ENCODE data around the gene GOLPH3L.

The GOLPH3L gene

GRCh38 chr1:150629115-150629928 lies 67.6 kb downstream of the GOLPH3L start, which contains the start of gene ENSA (continued):
- TF ChIP-seq ZNF701 (tag by site-specific recombination; IDR thresholded peaks at IDR 0.05) (no peak), ZSCAN23 (tag by site-specific recombination; IDR thresholded peaks at IDR 0.05) (no peak), ZNF37A (tag by site-specific recombination; IDR thresholded peaks at IDR 0.05) (no peak), BCL6B (tag by site-specific recombination; IDR thresholded peaks at IDR 0.05) (no peak), HOXC10 (CRISPR knock-in tag; IDR thresholded peaks at IDR 0.05) (no peak), ZNF768 (tag by site-specific recombination; IDR thresholded peaks at IDR 0.05) (no peak), HIC1 (tag by site-specific recombination; IDR thresholded peaks at IDR 0.05) (no peak), ZNF433 (tag by site-specific recombination; IDR thresholded peaks at IDR 0.05; ENCODE audit: low read depth) (no peak), OVOL3 (tag by site-specific recombination; IDR thresholded peaks at IDR 0.05) (no peak), ZNF549 (tag by site-specific recombination; IDR thresholded peaks at IDR 0.05) (no peak), ZNF654 (tag by site-specific recombination; IDR thresholded peaks at IDR 0.05; ENCODE audit: low read depth) (no peak), ZBTB10 (tag by site-specific recombination; IDR thresholded peaks at IDR 0.05) (peak; percentile 89), ZNF626 (tag by site-specific recombination; IDR thresholded peaks at IDR 0.05) (no peak), MEIS1 (CRISPR knock-in tag; IDR thresholded peaks at IDR 0.05; ENCODE audit: borderline replicate concordance) (no peak), KLF17 (tag by site-specific recombination; IDR thresholded peaks at IDR 0.05) (0 out of 2 replicates have a peak, but pooled peaks have one; percentile 46), KLF10 (tag by site-specific recombination; IDR thresholded peaks at IDR 0.05) (0 out of 2 replicates have a peak, but pooled peaks have one; percentile 45), ZFP69B (tag by site-specific recombination; IDR thresholded peaks at IDR 0.05) (no peak; the same call in 1 of the 2 replicates), ZNF518A (tag by site-specific recombination; conservative IDR thresholded peaks at IDR 0.05; ENCODE audit: low read depth) (no peak), ZNF10 (tag by site-specific recombination; IDR thresholded peaks at IDR 0.05) (peak; percentile 94), ZNF629 (tag by site-specific recombination; IDR thresholded peaks at IDR 0.05) (peak; percentile 100), ZNF335 (tag by site-specific recombination; conservative IDR thresholded peaks at IDR 0.05) (peak; percentile 63; the same call in 1 of the 2 replicates), ZNF449 (tag by site-specific recombination; IDR thresholded peaks at IDR 0.05) (no peak), ZBTB1 (tag by site-specific recombination; IDR thresholded peaks at IDR 0.05) (no peak)

Measured in HEK293 (cell line).